Thoracic aorta (tissue), 2 donors: Measurements from ENCODE around the gene KCNJ15. TPM values are rescaled to one million over a fixed set of nuclear protein-coding genes. Genes with fewer than 3 reads are reported as not detected.

ENCODE experiments used
- ATAC-seq: fragments of 150-250 bp; one replicate; pipeline ENCODE4 v1.8.0; 2017; ENCODE audit warnings: low read depth; ENCODE audit not compliant: insufficient number of reproducible peaks, low FRiP score
- DNase-seq: peaks from one replicate; pipeline ENCODE4 v3.0.0-alpha.2; 2020; ENCODE audit warnings: low spot score
- H3K27ac ChIP-seq, 2 donors: fragments of 200-600 bp; sonication (generic); 1 replicate in 1 of 2; 2 replicates in 1 of 2; pipeline ENCODE4 v1.5.1; 2016; ENCODE audit warnings: mild to moderate bottlenecking in 2 of 2, moderate library complexity in 2 of 2
- H3K27me3 ChIP-seq: fragments of 200-600 bp; sonication (generic); replicated peaks from 2 replicates; pipeline ENCODE4 v1.6.0; 2016; ENCODE audit warnings: mild to moderate bottlenecking; ENCODE audit not compliant: insufficient read depth
- H3K36me3 ChIP-seq: fragments of 200-600 bp; sonication (generic); one replicate; pipeline ENCODE4 v1.5.1; 2016
- H3K4me1 ChIP-seq, 2 donors: fragments of 200-600 bp; sonication (generic); 1 replicate in 1 of 2; 2 replicates in 1 of 2; pipeline versions ENCODE4 v1.5.1 to v1.6.0; 2016; ENCODE audit warnings: low read depth in 2 of 2, mild to moderate bottlenecking in 1 of 2; ENCODE audit not compliant: control insufficient read depth in 1 of 2
- H3K4me3 ChIP-seq: fragments of 200-600 bp; sonication (generic); 2 replicates; pipeline ENCODE4 v1.5.1; 2016; ENCODE audit warnings: mild to moderate bottlenecking
- H3K9me3 ChIP-seq: fragments of 200-600 bp; sonication (generic); 2 replicates; pipeline ENCODE4 v1.5.1; 2016
- total RNA-seq, 2 donors: library from RNA; depleted of rRNA; stranded (reverse); fragments of >200 nt; gene quantifications; one replicate each; pipeline versions ENCODE4 v1.1.0 to v1.2.3, GENCODE V29; 2016
- TF ChIP-seq, protein P1 (sequence below): fragments of 200-600 bp; sonication (generic); IDR thresholded peaks from one replicate; pipeline ENCODE4 v1.5.1; 2019; ENCODE audit warnings: antibody characterized with exemption

KCNJ15 gene
- total RNA-seq, 2 donors from 2014 or later = 0.41 to 1.8 TPM

DNA sequence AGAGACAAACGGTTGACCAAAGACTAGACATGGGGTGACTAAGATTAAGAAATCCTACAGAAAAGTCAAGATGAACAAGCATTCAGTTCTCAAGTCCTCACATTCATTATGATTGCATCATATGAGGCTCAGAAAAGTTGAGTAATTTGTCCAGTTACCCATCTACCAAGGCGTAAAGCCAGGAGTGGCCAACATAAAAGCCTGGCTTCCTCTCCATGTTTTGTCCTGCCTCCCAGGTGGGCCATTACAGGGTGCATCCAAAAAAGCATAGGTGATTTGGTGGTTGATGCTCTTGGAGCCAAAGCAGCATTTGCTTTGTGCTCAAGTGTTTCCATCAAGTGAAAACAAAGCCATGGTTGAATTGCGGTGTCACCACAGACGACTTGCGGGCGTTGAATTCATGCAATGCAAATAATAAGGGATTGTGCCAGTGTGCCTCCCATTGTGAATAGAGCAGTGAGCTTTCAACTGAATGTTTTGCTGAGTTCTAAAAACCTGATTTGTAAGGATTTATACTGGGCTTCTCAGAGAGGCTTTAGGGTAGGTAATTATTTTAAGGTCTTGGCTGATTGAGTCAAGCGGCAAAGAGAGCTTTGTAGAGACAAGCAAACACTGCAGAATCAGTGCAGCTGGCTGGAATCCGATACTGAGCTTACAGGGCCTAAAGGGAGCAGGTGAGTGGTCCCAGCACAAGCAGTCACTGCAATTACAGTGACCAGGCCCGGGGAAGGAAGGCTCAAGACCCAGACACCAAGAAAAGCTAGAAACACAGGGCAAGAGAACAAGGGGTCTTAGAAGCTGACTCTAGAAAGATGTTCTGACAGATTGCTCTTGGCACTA lies 54.1 kb downstream of the KCNJ15 start:
- Histone ChIP-seq H3K4me1 (peaks cover 9 to 39% of the 10 kb centered on the region in 2 donors), H3K36me3 (no peaks in the 10 kb centered on the region), H3K27ac (no peak overlapping the region), H3K9me3 (no peaks in the 10 kb centered on the region), H3K4me3 (no peak overlapping the region), H3K27me3 (no peaks in the 10 kb centered on the region)
- no peak for ATAC-seq
- no peak for DNase-seq
- TF ChIP-seq, protein P1, sequence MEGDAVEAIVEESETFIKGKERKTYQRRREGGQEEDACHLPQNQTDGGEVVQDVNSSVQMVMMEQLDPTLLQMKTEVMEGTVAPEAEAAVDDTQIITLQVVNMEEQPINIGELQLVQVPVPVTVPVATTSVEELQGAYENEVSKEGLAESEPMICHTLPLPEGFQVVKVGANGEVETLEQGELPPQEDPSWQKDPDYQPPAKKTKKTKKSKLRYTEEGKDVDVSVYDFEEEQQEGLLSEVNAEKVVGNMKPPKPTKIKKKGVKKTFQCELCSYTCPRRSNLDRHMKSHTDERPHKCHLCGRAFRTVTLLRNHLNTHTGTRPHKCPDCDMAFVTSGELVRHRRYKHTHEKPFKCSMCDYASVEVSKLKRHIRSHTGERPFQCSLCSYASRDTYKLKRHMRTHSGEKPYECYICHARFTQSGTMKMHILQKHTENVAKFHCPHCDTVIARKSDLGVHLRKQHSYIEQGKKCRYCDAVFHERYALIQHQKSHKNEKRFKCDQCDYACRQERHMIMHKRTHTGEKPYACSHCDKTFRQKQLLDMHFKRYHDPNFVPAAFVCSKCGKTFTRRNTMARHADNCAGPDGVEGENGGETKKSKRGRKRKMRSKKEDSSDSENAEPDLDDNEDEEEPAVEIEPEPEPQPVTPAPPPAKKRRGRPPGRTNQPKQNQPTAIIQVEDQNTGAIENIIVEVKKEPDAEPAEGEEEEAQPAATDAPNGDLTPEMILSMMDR = no peak

DNA sequence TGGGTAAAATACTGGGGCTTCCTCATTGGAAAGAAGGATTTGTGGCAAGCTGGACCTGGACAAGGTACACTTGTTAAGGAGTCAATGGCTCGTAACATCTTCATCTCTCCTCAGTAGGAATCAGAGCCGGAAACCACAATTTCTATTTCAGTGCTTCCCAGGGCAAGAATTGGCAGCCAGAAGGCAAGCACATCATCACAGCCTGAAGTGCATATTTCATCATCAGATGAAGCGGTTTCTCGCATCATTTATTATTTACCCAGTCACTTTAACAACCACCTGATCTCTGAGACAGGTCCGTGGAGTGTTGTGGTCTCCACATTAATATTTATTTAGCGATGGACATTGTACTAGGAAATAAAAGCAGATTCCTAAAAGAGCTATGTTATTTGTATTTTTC lies 55.0 kb downstream of the KCNJ15 start:
- Histone ChIP-seq H3K4me1 (peaks cover 9 to 30% of the 10 kb centered on the region in 2 donors), H3K27ac (no peak overlapping the region), H3K36me3 (no peaks in the 10 kb centered on the region), H3K4me3 (no peak overlapping the region), H3K9me3 (no peaks in the 10 kb centered on the region), H3K27me3 (no peaks in the 10 kb centered on the region)
- no peak for ATAC-seq
- TF ChIP-seq, protein P1 = no peak
- DNase-seq = no peak

DNA sequence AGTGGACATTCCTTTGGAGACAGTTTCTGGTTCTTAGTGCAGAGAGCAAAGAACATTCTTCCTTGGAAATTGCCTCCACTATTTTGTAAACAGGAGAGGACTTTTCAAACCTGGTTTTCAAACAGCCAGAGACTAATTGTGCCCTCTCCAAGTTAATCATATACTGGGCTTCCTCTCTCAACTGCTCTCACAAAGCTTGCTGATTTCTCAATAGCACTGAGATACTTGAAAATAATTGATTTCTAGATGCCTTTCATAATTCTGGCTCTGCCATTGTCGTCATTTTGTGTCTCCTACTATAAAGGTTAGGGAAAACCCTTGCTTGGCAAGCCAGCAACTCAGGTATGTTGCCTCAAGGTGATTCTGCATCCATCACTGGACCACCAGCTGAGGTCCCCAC lies 56.0 kb downstream of the KCNJ15 start:
- TF ChIP-seq, protein P1 = no peak
- no peaks in the 10 kb centered on the region for H3K36me3 ChIP-seq
- ATAC-seq = no peak
- no peaks in the 10 kb centered on the region for H3K27me3 ChIP-seq
- peaks cover 9 to 20% of the 10 kb centered on the region in 2 donors for H3K4me1 ChIP-seq
- H3K27ac ChIP-seq = no peak overlapping the region
- no peak for DNase-seq
- no peak overlapping the region for H3K4me3 ChIP-seq
- no peaks in the 10 kb centered on the region for H3K9me3 ChIP-seq

DNA sequence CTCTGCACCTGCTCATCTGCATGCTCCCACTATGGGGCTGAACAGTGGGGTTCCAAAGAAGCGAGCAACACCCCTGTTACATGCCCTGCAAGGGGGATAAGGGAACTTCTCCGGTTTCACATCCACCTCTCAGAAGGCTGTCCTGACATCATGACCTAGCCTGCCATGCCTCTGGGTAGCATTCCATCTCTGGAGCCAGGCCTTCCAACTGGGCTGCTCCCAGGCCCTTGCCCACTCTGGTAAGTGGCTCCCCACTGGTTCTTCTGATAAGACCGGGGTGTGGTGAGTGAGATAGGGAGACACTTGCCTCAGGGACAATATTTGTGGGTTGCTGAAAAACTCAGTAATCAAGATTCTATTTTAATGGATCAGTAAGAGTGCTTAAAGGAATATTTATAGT lies 57.8 kb downstream of the KCNJ15 start:
- no peaks in the 10 kb centered on the region for H3K9me3 ChIP-seq
- no peaks in the 10 kb centered on the region for H3K27me3 ChIP-seq
- H3K4me3 ChIP-seq = no peak overlapping the region
- H3K27ac ChIP-seq = no peak overlapping the region
- ATAC-seq = no peak
- no peaks in the 10 kb centered on the region for H3K36me3 ChIP-seq
- H3K4me1 ChIP-seq = peaks cover 0 to 5% of the 10 kb centered on the region in 2 donors
- TF ChIP-seq, protein P1 = no peak
- DNase-seq = no peak

DNA sequence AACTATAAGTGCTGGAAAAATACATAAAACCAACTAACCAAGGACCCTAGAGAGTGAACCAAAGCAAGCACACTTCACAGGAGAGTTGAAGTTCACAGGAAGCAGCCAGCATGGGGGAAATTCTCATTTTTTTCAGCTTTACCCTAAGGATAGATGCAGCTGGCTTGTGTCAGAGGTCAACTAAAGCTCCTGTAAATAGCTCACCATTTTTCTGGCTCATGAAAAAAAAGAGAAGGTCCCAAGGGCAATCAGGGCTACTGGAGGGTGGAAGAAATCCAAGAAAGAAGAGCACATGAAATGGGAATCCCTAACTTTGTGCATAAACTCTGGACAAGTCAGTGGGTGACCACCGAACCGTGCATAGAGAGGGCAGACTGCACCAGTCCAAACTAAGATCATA lies 58.3 kb downstream of the KCNJ15 start:
- DNase-seq (no peak), ATAC-seq (no peak)
- H3K4me1 ChIP-seq = peaks cover 0 to 4% of the 10 kb centered on the region in 2 donors
- H3K27ac ChIP-seq = no peak overlapping the region
- H3K27me3 ChIP-seq = no peaks in the 10 kb centered on the region
- TF ChIP-seq, protein P1 = no peak
- no peaks in the 10 kb centered on the region for H3K9me3 ChIP-seq
- no peak overlapping the region for H3K4me3 ChIP-seq
- no peaks in the 10 kb centered on the region for H3K36me3 ChIP-seq
